A673 (cell line): Measurements from ENCODE around the gene PADI3. TPM values are rescaled to one million over a fixed set of nuclear protein-coding genes. Genes with fewer than 3 reads are reported as not detected.

Source experiments
- BruUV-seq: library from RNA; stranded (reverse); fragments of 400-500 nt; replicated peaks from 2 replicates; lab custom pipeline; 2021; lab: Mats Ljungman, UMichigan
- CTCF ChIA-PET: fragments of 300-600 bp; sonication (Branson Sonifier 250); formaldehyde crosslinking; loops from one replicate; lab custom pipeline; 2022; ENCODE audit warnings: antibody characterized with exemption; lab: Charles Lee
- POLR2A ChIA-PET: fragments of 300-600 bp; sonication (Branson Sonifier 250); formaldehyde crosslinking; loops from one replicate; lab custom pipeline; 2022; ENCODE audit warnings: antibody characterized with exemption; ENCODE audit not compliant: low non-redundant PET; lab: Charles Lee
- DNase-seq: peaks from one replicate; pipeline ENCODE4 v3.0.0-alpha.2; 2015; ENCODE audit warnings: low spot score
- H3K27ac ChIP-seq: fragments of 200-600 bp; sonication (generic); 2 replicates; pipeline ENCODE4 v1.5.1; 2016; ENCODE audit warnings: mixed run types, low read depth, mild to moderate bottlenecking, mixed read lengths, antibody characterized with exemption, low read length; ENCODE audit not compliant: poor library complexity, severe bottlenecking
- H3K27me3 ChIP-seq: fragments of 200-600 bp; sonication (generic); replicated peaks from 2 replicates; pipeline ENCODE4 v1.6.1; 2017; ENCODE audit warnings: mixed run types, low read depth, mild to moderate bottlenecking, mixed read lengths, antibody characterized with exemption, low read length; ENCODE audit not compliant: insufficient read depth, poor library complexity
- H3K36me3 ChIP-seq: fragments of 200-600 bp; sonication (generic); 2 replicates; pipeline ENCODE4 v1.6.1; 2016; ENCODE audit warnings: mixed run types, mild to moderate bottlenecking, mixed read lengths, antibody characterized with exemption, low read length; ENCODE audit not compliant: insufficient read depth, poor library complexity, severe bottlenecking
- H3K4me1 ChIP-seq: fragments of 200-600 bp; sonication (generic); 2 replicates; pipeline ENCODE4 v1.6.1; 2017; ENCODE audit warnings: mixed run types, mild to moderate bottlenecking, mixed read lengths, antibody characterized with exemption, low read length; ENCODE audit not compliant: insufficient read depth, poor library complexity, severe bottlenecking
- H3K4me3 ChIP-seq: fragments of 200-600 bp; sonication (generic); 2 replicates; pipeline ENCODE4 v1.5.1; 2016; ENCODE audit warnings: low read depth, mixed run types, mild to moderate bottlenecking, mixed read lengths, low read length; ENCODE audit not compliant: poor library complexity, severe bottlenecking
- H3K9me3 ChIP-seq: fragments of 200-600 bp; sonication (generic); 2 replicates; pipeline ENCODE4 v1.6.1; 2016; ENCODE audit warnings: mixed run types, low read depth, mild to moderate bottlenecking, mixed read lengths, antibody characterized with exemption, low read length; ENCODE audit not compliant: poor library complexity, severe bottlenecking
- EZH2 ChIP-seq: fragments of 200-600 bp; sonication (generic); IDR thresholded peaks from 2 replicates; pipeline ENCODE4 v1.6.1; 2017; ENCODE audit warnings: borderline replicate concordance, low read depth, mild to moderate bottlenecking, mixed read lengths, antibody characterized with exemption, low read length; ENCODE audit not compliant: poor library complexity, severe bottlenecking
- intact Hi-C: fragments of 100-400 bp; cut with micrococcal nuclease; formaldehyde crosslinking; loops from one replicate; pipeline ENCODE4 v1.10.0; 2022; ENCODE audit not compliant: unreplicated experiment
- total RNA-seq: library from RNA; stranded (reverse); gene quantifications from 2 replicates; pipeline ENCODE4 v1.2.3, GENCODE V29; 2021
- TF ChIP-seq, protein P1 (sequence below): fragments of 300-800, 200-600 bp; sonication (generic); conservative IDR thresholded peaks from 2 replicates; pipeline ENCODE4 v1.5.1; 2017; ENCODE audit warnings: low read depth, mild to moderate bottlenecking, antibody characterized with exemption, low read length, moderate library complexity, mixed read lengths

PADI3 gene
- total RNA-seq, 1 experiment from 2014 or later, result 0.26 TPM

DNA sequence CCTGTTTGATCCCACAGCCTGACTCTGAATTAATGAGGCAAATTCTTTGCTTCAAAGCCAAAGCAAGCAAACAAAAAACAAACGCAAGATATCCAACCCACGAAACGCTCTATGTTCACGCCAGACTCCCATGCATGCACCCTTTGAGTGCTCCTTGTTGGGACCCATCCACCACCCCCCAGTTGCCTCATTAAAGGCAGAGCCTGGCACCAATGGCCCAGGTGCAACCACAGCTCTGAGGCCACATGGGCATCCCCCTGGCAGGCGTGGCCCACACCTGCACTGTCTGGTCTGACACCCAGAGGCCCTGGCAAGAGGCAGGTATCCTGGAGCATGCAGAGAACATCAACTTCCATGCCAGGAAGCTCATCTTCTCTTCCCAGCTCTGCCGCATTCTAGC is 58.0 kb downstream of the PADI3 start:
- H3K9me3 ChIP-seq, result peaks cover 3% of the 10 kb centered on the region
- no peaks in the 10 kb centered on the region for H3K36me3 ChIP-seq
- intact Hi-C loops, result no loop called here
- no peak overlapping the region for H3K4me3 ChIP-seq
- no TSS peak for BruUV-seq
- TF ChIP-seq EZH2, result no peak
- TF ChIP-seq, protein P1, sequence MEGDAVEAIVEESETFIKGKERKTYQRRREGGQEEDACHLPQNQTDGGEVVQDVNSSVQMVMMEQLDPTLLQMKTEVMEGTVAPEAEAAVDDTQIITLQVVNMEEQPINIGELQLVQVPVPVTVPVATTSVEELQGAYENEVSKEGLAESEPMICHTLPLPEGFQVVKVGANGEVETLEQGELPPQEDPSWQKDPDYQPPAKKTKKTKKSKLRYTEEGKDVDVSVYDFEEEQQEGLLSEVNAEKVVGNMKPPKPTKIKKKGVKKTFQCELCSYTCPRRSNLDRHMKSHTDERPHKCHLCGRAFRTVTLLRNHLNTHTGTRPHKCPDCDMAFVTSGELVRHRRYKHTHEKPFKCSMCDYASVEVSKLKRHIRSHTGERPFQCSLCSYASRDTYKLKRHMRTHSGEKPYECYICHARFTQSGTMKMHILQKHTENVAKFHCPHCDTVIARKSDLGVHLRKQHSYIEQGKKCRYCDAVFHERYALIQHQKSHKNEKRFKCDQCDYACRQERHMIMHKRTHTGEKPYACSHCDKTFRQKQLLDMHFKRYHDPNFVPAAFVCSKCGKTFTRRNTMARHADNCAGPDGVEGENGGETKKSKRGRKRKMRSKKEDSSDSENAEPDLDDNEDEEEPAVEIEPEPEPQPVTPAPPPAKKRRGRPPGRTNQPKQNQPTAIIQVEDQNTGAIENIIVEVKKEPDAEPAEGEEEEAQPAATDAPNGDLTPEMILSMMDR, result no peak
- H3K27me3 ChIP-seq, result no peaks in the 10 kb centered on the region
- ChIA-PET CTCF (no interaction called here), POLR2A (no interaction called here)
- no peaks in the 10 kb centered on the region for H3K4me1 ChIP-seq
- no peak for DNase-seq
- H3K27ac ChIP-seq, result no peak overlapping the region

DNA sequence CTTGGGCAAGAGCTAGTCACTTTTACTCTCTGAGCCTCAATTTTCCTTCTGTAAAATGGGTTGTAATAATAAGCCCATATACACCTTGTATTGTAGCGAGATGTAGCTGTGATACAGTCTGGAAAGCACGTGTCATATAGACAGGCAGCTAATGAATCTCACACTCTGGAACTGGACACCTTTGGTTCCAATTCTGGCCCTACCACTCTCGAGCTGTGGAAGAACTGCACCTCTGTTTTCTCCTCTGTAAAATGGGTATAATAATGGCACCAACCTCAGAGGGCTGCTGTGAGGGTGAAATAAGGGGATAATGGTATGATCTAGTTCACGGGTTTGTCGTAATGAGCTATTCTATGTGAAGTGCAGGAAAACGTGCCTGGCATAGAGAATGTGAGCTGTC is 58.4 kb downstream of the PADI3 start:
- no peaks in the 10 kb centered on the region for H3K9me3 ChIP-seq
- H3K36me3 ChIP-seq, result no peaks in the 10 kb centered on the region
- H3K27ac ChIP-seq, result no peak overlapping the region
- no peak for DNase-seq
- intact Hi-C loops, result no loop called here
- POLR2A ChIA-PET, result no interaction called here
- no TSS peak for BruUV-seq
- no peaks in the 10 kb centered on the region for H3K4me1 ChIP-seq
- no peak overlapping the region for H3K4me3 ChIP-seq
- CTCF ChIA-PET, result no interaction called here
- TF ChIP-seq, protein P1, result no peak
- no peak for TF ChIP-seq EZH2
- no peaks in the 10 kb centered on the region for H3K27me3 ChIP-seq

DNA sequence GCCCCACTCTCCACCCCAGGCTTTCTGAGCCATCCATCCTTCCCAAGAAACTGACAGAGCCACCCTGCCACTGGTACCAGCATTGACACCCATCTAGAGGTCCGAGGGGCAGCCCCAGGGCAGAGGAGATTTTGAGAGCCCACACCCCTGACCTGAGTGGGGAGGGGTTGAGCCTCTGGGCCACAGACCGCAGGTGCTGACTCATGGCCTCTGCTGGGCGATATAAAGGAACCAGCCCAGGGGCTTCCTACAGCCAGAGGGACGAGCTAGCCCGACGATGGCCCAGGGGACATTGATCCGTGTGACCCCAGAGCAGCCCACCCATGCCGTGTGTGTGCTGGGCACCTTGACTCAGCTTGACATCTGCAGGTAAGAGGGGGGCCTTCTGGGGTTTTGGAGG is 59.0 kb downstream of the PADI3 start, which contains the start of gene PADI4:
Gene PADI4 (plus strand): TSS at position 252 of the 400 bp plus-strand sequence. CDS start 26 bp downstream, at position 278.
- H3K27ac ChIP-seq, result no peak within 1 kb of the TSS
- DNase-seq, result no peak
- no peak for TF ChIP-seq EZH2
- no peaks in the 10 kb centered on the region for H3K27me3 ChIP-seq
- H3K4me3 ChIP-seq, result no peak within 1 kb of the TSS
- CTCF ChIA-PET, result no interaction called here
- H3K4me1 ChIP-seq, result no peaks in the 10 kb centered on the region
- BruUV-seq, result no TSS peak
- no peaks in the 10 kb centered on the region for H3K36me3 ChIP-seq
- POLR2A ChIA-PET, result no interaction called here
- intact Hi-C loops, result no loop called here
- H3K9me3 ChIP-seq, result no peaks in the 10 kb centered on the region

DNA sequence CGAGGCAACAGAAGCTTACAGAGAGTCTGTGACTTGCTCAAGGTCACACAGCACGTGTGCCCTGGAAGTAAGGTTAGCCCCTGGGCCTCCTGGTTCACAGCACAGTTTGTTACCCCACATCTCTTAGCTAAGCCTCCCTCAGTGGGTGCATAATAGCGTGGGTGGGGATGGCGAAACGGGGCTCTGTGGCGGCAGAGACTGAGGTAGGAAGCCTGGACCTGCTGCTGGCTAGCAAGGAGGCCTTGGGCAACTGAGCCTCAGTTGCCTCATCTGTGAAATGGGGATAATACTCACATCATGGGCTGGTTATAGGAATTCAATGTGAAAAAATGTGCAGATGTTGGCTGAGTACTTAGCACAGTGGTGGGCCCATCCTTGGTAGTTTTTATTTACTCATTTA is 59.7 kb downstream of the PADI3 start:
- no peak overlapping the region for H3K4me3 ChIP-seq
- H3K4me1 ChIP-seq, result no peaks in the 10 kb centered on the region
- ChIA-PET POLR2A (no interaction called here), CTCF (no interaction called here)
- BruUV-seq, result no TSS peak
- H3K9me3 ChIP-seq, result no peaks in the 10 kb centered on the region
- no peaks in the 10 kb centered on the region for H3K36me3 ChIP-seq
- TF ChIP-seq, protein P1, result no peak
- TF ChIP-seq EZH2, result no peak
- no peak for DNase-seq
- H3K27me3 ChIP-seq, result no peaks in the 10 kb centered on the region
- intact Hi-C loops, result no loop called here
- no peak overlapping the region for H3K27ac ChIP-seq
